Natural killer cell (primary cell): ENCODE measurements around the gene TSHZ3. TPM values are rescaled to one million over a fixed set of nuclear protein-coding genes. Genes with fewer than 3 reads are reported as not detected.

ENCODE experiments used
- ATAC-seq, 3 donors: fragments of 150-1000 bp in 2 of 3; fragments of 200-7000 bp in 1 of 3; cut with Tn5 transposase; 1 replicate in 1 of 3; 2 replicates in 2 of 3; pipeline ENCODE4 v1.10.0; 2021; ENCODE audit warnings: mild to moderate bottlenecking in 2 of 3, moderate library complexity in 2 of 3
- DNase-seq, 2 donors: peaks; one replicate each; pipeline versions ENCODE4 v3.0.0 to v3.0.0-alpha.2; 2013 to 2021; ENCODE audit warnings: mixed read lengths in 1 of 2
- H3K27ac ChIP-seq: one replicate; pipeline ENCODE4 v1.5.1; 2013; ENCODE audit warnings: mild to moderate bottlenecking, low read length
- H3K27me3 ChIP-seq: one replicate; pipeline ENCODE4 v1.6.1; 2013; ENCODE audit warnings: low read length; ENCODE audit not compliant: control insufficient read depth, insufficient read depth
- H3K36me3 ChIP-seq: one replicate; pipeline ENCODE4 v1.6.1; 2013; ENCODE audit warnings: low read length; ENCODE audit not compliant: control insufficient read depth, insufficient read depth
- H3K4me1 ChIP-seq: one replicate; pipeline ENCODE4 v1.6.1; 2013; ENCODE audit warnings: low read length; ENCODE audit not compliant: control insufficient read depth, insufficient read depth
- H3K4me3 ChIP-seq: one replicate; pipeline ENCODE4 v1.5.1; 2013; ENCODE audit warnings: low read length
- H3K9me3 ChIP-seq: one replicate; pipeline ENCODE4 v1.6.1; 2013; ENCODE audit warnings: low read length; ENCODE audit not compliant: control insufficient read depth, insufficient read depth
- H3K27ac Mint-ChIP-seq, 2 donors: one replicate each; pipeline ENCODE4 v1.8.0; 2022; ENCODE audit warnings: mild to moderate bottlenecking in 2 of 2, mixed read lengths in 2 of 2, moderate library complexity in 1 of 2
- H3K27me3 Mint-ChIP-seq, 2 donors: one replicate each; pipeline ENCODE4 v1.8.0; 2022; ENCODE audit warnings: low read depth in 2 of 2, mixed read lengths in 2 of 2
- H3K36me3 Mint-ChIP-seq: one replicate; pipeline ENCODE4 v1.8.0; 2022; ENCODE audit warnings: mixed read lengths
- H3K4me1 Mint-ChIP-seq, 2 donors: one replicate each; pipeline ENCODE4 v1.8.0; 2022; ENCODE audit warnings: mixed read lengths in 2 of 2
- H3K4me3 Mint-ChIP-seq: one replicate; pipeline ENCODE4 v1.8.0; 2022; ENCODE audit warnings: mild to moderate bottlenecking, moderate library complexity, mixed read lengths
- H3K9me3 Mint-ChIP-seq, 2 donors: one replicate each; pipeline ENCODE4 v1.8.0; 2022; ENCODE audit warnings: mixed read lengths in 2 of 2
- CTCF ChIP-seq: fragments of 200-600 bp; IDR thresholded peaks from one replicate; pipeline ENCODE4 v1.8.0; 2022; ENCODE audit warnings: antibody characterized with exemption
- WGBS: methylation state at CpG from one replicate; pipeline ENCODE4 v1.1.7; 2013; ENCODE audit warnings: missing lambda C conversion rate; ENCODE audit not compliant: insufficient coverage; 5-methylcytosine and 5-hydroxymethylcytosine counted together
- intact Hi-C: fragments of 100-400 bp; cut with micrococcal nuclease; formaldehyde crosslinking; loops from one replicate; pipeline ENCODE4 v1.14.2; 2022
- total RNA-seq, 4 donors: library from RNA; stranded (reverse); fragments of 120-200 nt in 1 of 4; gene quantifications; one replicate each; pipeline versions ENCODE4 v1.2.3 to v1.2.4, GENCODE V29; 2013 to 2022

The TSHZ3 gene
- total RNA-seq, 3 donors from 2014 or later (not counting 1 experiment from before 2014, with no cell fraction given) = 5.3 to 8.1 (median 6.2) TPM

- Histone ChIP-seq H3K27me3 (no peaks in the 10 kb centered on the region), H3K36me3 (no peaks in the 10 kb centered on the region), H3K4me3 (no peak overlapping the region), H3K4me1 (no peaks in the 10 kb centered on the region), H3K27ac (no peak overlapping the region), H3K9me3 (no peaks in the 10 kb centered on the region)
- 31% methylated on average over 2 of the region's 2 CpGs for WGBS
- H3K36me3 Mint-ChIP-seq = no peaks in the 10 kb centered on the region
- no peaks in the 10 kb centered on the region for H3K9me3 Mint-ChIP-seq
- intact Hi-C loops = loop anchor here (5.0 kb wide), 1 partner anchor 623 kb away; no protein-coding TSS in a partner anchor
- TF ChIP-seq CTCF = no peak
- no peak overlapping the region for H3K4me3 Mint-ChIP-seq
- H3K27me3 Mint-ChIP-seq = no peaks in the 10 kb centered on the region
- no peak overlapping the region for H3K27ac Mint-ChIP-seq
- no peak for DNase-seq
- ATAC-seq = no peak
- H3K4me1 Mint-ChIP-seq = no peaks in the 10 kb centered on the region
Observed at GRCh38 chr19:31275068-31275334, 74.2 kb downstream of the TSHZ3 start.

- H3K27me3 ChIP-seq = no peaks in the 10 kb centered on the region
- Mint-ChIP-seq H3K4me3 (no peak overlapping the region), H3K27me3 (no peaks in the 10 kb centered on the region), H3K27ac (no peak overlapping the region), H3K36me3 (no peaks in the 10 kb centered on the region), H3K9me3 (no peaks in the 10 kb centered on the region), H3K4me1 (no peaks in the 10 kb centered on the region)
- 84% methylated on average over 18 of the region's 19 CpGs for WGBS
- ATAC-seq (no peak), DNase-seq (no peak)
- no peak overlapping the region for H3K27ac ChIP-seq
- no peak for TF ChIP-seq CTCF
- H3K4me3 ChIP-seq = no peak overlapping the region
- H3K36me3 ChIP-seq = no peaks in the 10 kb centered on the region
- intact Hi-C loops = loop anchor here (5.0 kb wide), 1 partner anchor 622 kb away; no protein-coding TSS in a partner anchor
- H3K4me1 ChIP-seq = no peaks in the 10 kb centered on the region
- no peaks in the 10 kb centered on the region for H3K9me3 ChIP-seq
Observed at GRCh38 chr19:31274251-31275067, 74.8 kb downstream of the TSHZ3 start.

GRCh38 chr19:31272583-31273106, 76.6 kb downstream of the TSHZ3 start:
- no peaks in the 10 kb centered on the region for H3K4me1 Mint-ChIP-seq
- H3K4me3 ChIP-seq = no peak overlapping the region
- intact Hi-C loops = no loop called here
- H3K36me3 Mint-ChIP-seq = no peaks in the 10 kb centered on the region
- no peaks in the 10 kb centered on the region for H3K27me3 ChIP-seq
- DNase-seq (no peak), ATAC-seq (no peak)
- peaks cover 0 to 7% of the 10 kb centered on the region in 2 donors for H3K27me3 Mint-ChIP-seq
- H3K27ac Mint-ChIP-seq = no peak overlapping the region
- no peaks in the 10 kb centered on the region for H3K9me3 ChIP-seq
- H3K27ac ChIP-seq = no peak overlapping the region
- no peaks in the 10 kb centered on the region for H3K36me3 ChIP-seq
- H3K4me3 Mint-ChIP-seq = no peak overlapping the region
- whole genome bisulfite sequencing = 95% methylated on average over 15 of the region's 15 CpGs
- H3K9me3 Mint-ChIP-seq = no peaks in the 10 kb centered on the region
- no peaks in the 10 kb centered on the region for H3K4me1 ChIP-seq
- TF ChIP-seq CTCF = no peak
